Thyroid gland (tissue), 4 donors: ENCODE results near the gene KRTAP23-1.

Experiments used
- POLR2A ChIP-seq, 2 donors: fragments of 450-650 bp; IDR thresholded peaks; one replicate each; pipeline ENCODE4 v1.6.1; 2017; ENCODE audit warnings: antibody characterized with exemption in 2 of 2, mild to moderate bottlenecking in 2 of 2, moderate library complexity in 1 of 2
- TF ChIP-seq, protein P1 (sequence below), 6 experiments: fragments of 200-600 bp in 3 of 6; fragments of 450-650 bp in 3 of 6; sonication (generic) in 3 of 6; IDR thresholded peaks; one replicate each; pipeline ENCODE4 v1.5.1; 2016 to 2019; ENCODE audit warnings: antibody characterized with exemption in 6 of 6, mild to moderate bottlenecking in 2 of 6, inconsistent platforms in 1 of 6, moderate library complexity in 1 of 6

DNA sequence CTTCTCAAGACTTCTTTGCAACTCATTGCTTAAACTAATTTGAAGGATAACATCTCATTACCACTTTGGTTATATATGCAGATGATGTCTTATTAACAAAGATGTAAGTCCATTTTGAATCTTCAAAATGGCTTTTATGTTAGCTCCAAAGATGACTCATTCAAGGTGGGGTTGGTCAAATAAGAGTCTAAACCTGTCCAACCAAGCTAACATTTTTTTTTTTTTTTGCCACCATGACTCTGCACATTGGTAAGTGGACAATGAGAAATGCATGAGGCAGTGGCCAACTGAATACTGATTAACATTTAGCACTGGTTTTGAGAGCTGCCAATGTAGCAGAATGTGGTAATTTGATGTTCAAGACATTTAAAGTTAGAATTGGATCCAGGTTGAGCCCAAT, 10.6 kb downstream of the KRTAP23-1 start:
- TF ChIP-seq POLR2A (IDR thresholded peaks at IDR 0.05), result no peak
- TF ChIP-seq, protein P1, sequence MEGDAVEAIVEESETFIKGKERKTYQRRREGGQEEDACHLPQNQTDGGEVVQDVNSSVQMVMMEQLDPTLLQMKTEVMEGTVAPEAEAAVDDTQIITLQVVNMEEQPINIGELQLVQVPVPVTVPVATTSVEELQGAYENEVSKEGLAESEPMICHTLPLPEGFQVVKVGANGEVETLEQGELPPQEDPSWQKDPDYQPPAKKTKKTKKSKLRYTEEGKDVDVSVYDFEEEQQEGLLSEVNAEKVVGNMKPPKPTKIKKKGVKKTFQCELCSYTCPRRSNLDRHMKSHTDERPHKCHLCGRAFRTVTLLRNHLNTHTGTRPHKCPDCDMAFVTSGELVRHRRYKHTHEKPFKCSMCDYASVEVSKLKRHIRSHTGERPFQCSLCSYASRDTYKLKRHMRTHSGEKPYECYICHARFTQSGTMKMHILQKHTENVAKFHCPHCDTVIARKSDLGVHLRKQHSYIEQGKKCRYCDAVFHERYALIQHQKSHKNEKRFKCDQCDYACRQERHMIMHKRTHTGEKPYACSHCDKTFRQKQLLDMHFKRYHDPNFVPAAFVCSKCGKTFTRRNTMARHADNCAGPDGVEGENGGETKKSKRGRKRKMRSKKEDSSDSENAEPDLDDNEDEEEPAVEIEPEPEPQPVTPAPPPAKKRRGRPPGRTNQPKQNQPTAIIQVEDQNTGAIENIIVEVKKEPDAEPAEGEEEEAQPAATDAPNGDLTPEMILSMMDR (IDR thresholded peaks at IDR 0.05), result no peak
